H1 (cell line): ENCODE measurements around the gene CAPN8. TPM values are rescaled to one million over a fixed set of nuclear protein-coding genes. Genes with fewer than 3 reads are reported as not detected.

ENCODE experiments used
- CTCF ChIA-PET: fragments of 300-600 bp; sonication (Branson Sonifier 250); formaldehyde crosslinking; loops from one replicate; lab custom pipeline; 2021; ENCODE audit not compliant: partially characterized antibody; lab: Charles Lee
- POLR2A ChIA-PET: fragments of 300-600 bp; sonication (Branson Sonifier 250); formaldehyde crosslinking; loops from one replicate; lab custom pipeline; 2021; ENCODE audit warnings: inconsistent platforms; ENCODE audit not compliant: partially characterized antibody; lab: Charles Lee
- DNase-seq, 2 experiments: peaks; one replicate each; pipeline versions ENCODE4 v3.0.0 to v3.0.0-alpha.2; 2010 to 2022; ENCODE audit warnings: low spot score in 2 of 2, low read depth in 1 of 2, mixed read lengths in 1 of 2
- FAIRE-seq: peaks from 2 replicates; lab custom pipeline; 2011; peaks lifted over from hg19 to GRCh38; lab: Jason Lieb, UNC
- H2AFZ ChIP-seq: 2 replicates; pipeline ENCODE4 v1.8.1; 2012; ENCODE audit warnings: low read length, inconsistent platforms
- H2AK5ac ChIP-seq: 2 replicates; pipeline ENCODE4 v1.6.1; 2013; ENCODE audit warnings: low read depth, low read length
- H2BK120ac ChIP-seq: replicated peaks from 2 replicates; pipeline ENCODE3; 2013; ENCODE audit warnings: low read depth, low read length, inconsistent platforms
- H2BK12ac ChIP-seq: 2 replicates; pipeline ENCODE4 v1.6.1; 2013; ENCODE audit warnings: low read depth, low read length
- H2BK15ac ChIP-seq: 2 replicates; pipeline ENCODE4 v1.6.1; 2013; ENCODE audit warnings: low read length
- H2BK20ac ChIP-seq: 2 replicates; pipeline ENCODE4 v1.6.1; 2013; ENCODE audit warnings: low read length
- H2BK5ac ChIP-seq: 2 replicates; pipeline ENCODE4 v1.6.1; 2013; ENCODE audit warnings: low read depth, low read length
- H3K14ac ChIP-seq: 2 replicates; pipeline ENCODE4 v1.6.1; 2013; ENCODE audit warnings: inconsistent platforms; ENCODE audit not compliant: insufficient read length
- H3K18ac ChIP-seq: 2 replicates; pipeline ENCODE4 v1.6.1; 2013; ENCODE audit warnings: low read length; ENCODE audit errors: extremely low read depth
- H3K23ac ChIP-seq: 2 replicates; pipeline ENCODE4 v1.6.1; 2013; ENCODE audit warnings: inconsistent platforms; ENCODE audit not compliant: insufficient read length
- H3K23me2 ChIP-seq: 2 replicates; pipeline ENCODE4 v1.6.1; 2013; ENCODE audit warnings: low read depth, low read length
- H3K27ac ChIP-seq: 2 replicates; pipeline ENCODE4 v1.6.1; 2011; ENCODE audit warnings: low read depth, low read length, inconsistent platforms
- H3K27me3 ChIP-seq, 4 experiments: replicated peaks in 1 of 4; 1 replicate in 1 of 4; 2 replicates in 3 of 4; pipeline versions ENCODE4 v1.6.1 to v1.8.1; 2011 to 2013; ENCODE audit warnings: low read length in 3 of 4, mild to moderate bottlenecking in 3 of 4, inconsistent platforms in 2 of 4, mixed read lengths in 2 of 4, moderate library complexity in 1 of 4; ENCODE audit not compliant: control insufficient read depth in 3 of 4, insufficient read depth in 3 of 4; ENCODE audit errors: extremely low read depth in 1 of 4
- H3K36me3 ChIP-seq, 4 experiments: 2 replicates each; pipeline versions ENCODE4 v1.6.1 to v1.8.1; 2011 to 2013; ENCODE audit warnings: mild to moderate bottlenecking in 4 of 4, low read length in 3 of 4, moderate library complexity in 2 of 4, control low read depth in 1 of 4, inconsistent platforms in 1 of 4; ENCODE audit not compliant: insufficient read depth in 4 of 4, control insufficient read depth in 2 of 4
- H3K4ac ChIP-seq: replicated peaks from 2 replicates; pipeline ENCODE3; 2013; ENCODE audit warnings: low read length, low read depth, mixed read lengths, inconsistent platforms; ENCODE audit not compliant: insufficient read length
- H3K4me1 ChIP-seq, 4 experiments: replicated peaks in 1 of 4; 1 replicate in 1 of 4; 2 replicates in 3 of 4; pipeline versions ENCODE4 v1.6.1 to v1.8.1; 2011 to 2013; ENCODE audit warnings: low read length in 3 of 4, inconsistent platforms in 2 of 4, mixed read lengths in 1 of 4; ENCODE audit not compliant: insufficient read depth in 4 of 4, control insufficient read depth in 3 of 4
- H3K4me2 ChIP-seq, 2 experiments: 2 replicates each; pipeline versions ENCODE4 v1.6.1 to v1.8.1; 2011 to 2013; ENCODE audit warnings: low read depth in 2 of 2, low read length in 2 of 2, control low read depth in 1 of 2, inconsistent platforms in 1 of 2, mild to moderate bottlenecking in 1 of 2; ENCODE audit not compliant: insufficient read depth in 1 of 2
- H3K4me3 ChIP-seq, 4 experiments: fragments of 200-600, 300-600 bp in 1 of 4; sonication (generic), shearing (Covaris generic), sonication (Bioruptor Twin) in 1 of 4; 2 replicates each; pipeline versions ENCODE4 v1.5.1 to v1.8.1; 2011 to 2016; ENCODE audit warnings: low read length in 4 of 4, low read depth in 3 of 4, control low read depth in 2 of 4, inconsistent platforms in 2 of 4, mild to moderate bottlenecking in 2 of 4, mixed read lengths in 1 of 4, moderate library complexity in 1 of 4; ENCODE audit not compliant: insufficient read depth in 2 of 4; ENCODE audit errors: extremely low read depth in 1 of 4
- H3K56ac ChIP-seq: replicated peaks from 2 replicates; pipeline ENCODE3; 2013; ENCODE audit warnings: low read depth, mild to moderate bottlenecking, mixed read lengths, low read length, inconsistent platforms; ENCODE audit not compliant: insufficient read length
- H3K79me1 ChIP-seq: 2 replicates; pipeline ENCODE4 v1.6.1; 2013; ENCODE audit warnings: low read depth, low read length, control low read depth
- H3K79me2 ChIP-seq, 2 experiments: 2 replicates each; pipeline versions ENCODE4 v1.6.1 to v1.8.1; 2012 to 2013; ENCODE audit warnings: low read length in 2 of 2, mild to moderate bottlenecking in 2 of 2, inconsistent platforms in 1 of 2; ENCODE audit not compliant: insufficient read depth in 2 of 2, control insufficient read depth in 1 of 2
- H3K9ac ChIP-seq, 4 experiments: replicated peaks in 1 of 4; 1 replicate in 1 of 4; 2 replicates in 3 of 4; pipeline versions ENCODE4 v1.6.1 to v1.8.1; 2011 to 2013; ENCODE audit warnings: low read depth in 3 of 4, low read length in 3 of 4, control low read depth in 2 of 4, mild to moderate bottlenecking in 2 of 4, moderate library complexity in 2 of 4, inconsistent platforms in 1 of 4; ENCODE audit errors: extremely low read depth in 1 of 4
- H3K9me3 ChIP-seq, 2 experiments: 2 replicates each; pipeline versions ENCODE4 v1.6.1 to v1.8.1; 2012 to 2013; ENCODE audit warnings: mild to moderate bottlenecking in 2 of 2, moderate library complexity in 2 of 2, control low read depth in 1 of 2, inconsistent platforms in 1 of 2, low read depth in 1 of 2, low read length in 1 of 2, mixed read lengths in 1 of 2; ENCODE audit not compliant: insufficient read depth in 2 of 2
- H4K20me1 ChIP-seq, 2 experiments: replicated peaks in 1 of 2; 2 replicates each; pipeline versions ENCODE3 to v1.8.1; 2011 to 2013; ENCODE audit warnings: inconsistent platforms in 2 of 2, low read length in 2 of 2, mild to moderate bottlenecking in 1 of 2; ENCODE audit not compliant: insufficient read depth in 2 of 2, control insufficient read depth in 1 of 2
- H4K5ac ChIP-seq: 2 replicates; pipeline ENCODE4 v1.6.1; 2013; ENCODE audit warnings: low read length, low read depth, mixed read lengths, inconsistent platforms; ENCODE audit not compliant: insufficient read length
- H4K8ac ChIP-seq: 2 replicates; pipeline ENCODE4 v1.8.0; 2013; ENCODE audit warnings: mild to moderate bottlenecking, moderate library complexity, low read length, inconsistent platforms; ENCODE audit not compliant: insufficient read depth; ENCODE audit errors: extremely low read depth
- H4K91ac ChIP-seq: replicated peaks from 2 replicates; pipeline ENCODE3; 2013; ENCODE audit warnings: low read length, mixed read lengths, inconsistent platforms; ENCODE audit not compliant: insufficient read length
- HDAC6 ChIP-seq: IDR thresholded peaks from one replicate; pipeline ENCODE4 v1.7.1; 2012; ENCODE audit warnings: low read depth, mild to moderate bottlenecking, inconsistent platforms, low read length, moderate library complexity
- KDM5A ChIP-seq: fragments of 200-600 bp; IDR thresholded peaks from 2 replicates; pipeline ENCODE4 v1.7.1; 2012; ENCODE audit warnings: mild to moderate bottlenecking, low read length, inconsistent platforms, mixed read lengths
- RNF2 ChIP-seq: fragments of 200-900, 300-1000 bp; sonication (generic); IDR thresholded peaks from 2 replicates; pipeline ENCODE4 v1.7.1; 2016; ENCODE audit warnings: borderline replicate concordance, low read depth, mild to moderate bottlenecking, antibody characterized with exemption, low read length; ENCODE audit not compliant: poor library complexity, severe bottlenecking; ENCODE audit errors: missing control alignments
- RXRA ChIP-seq: IDR thresholded peaks from 2 replicates; pipeline ENCODE4 v1.6.1; 2011; ENCODE audit warnings: low read depth, mild to moderate bottlenecking, low read length, moderate library complexity; ENCODE audit not compliant: insufficient read depth
- WGBS, 2 experiments: shearing (Covaris generic) in 1 of 2; methylation state at CpG; one replicate each; pipeline versions ENCODE4 v1.1.6 to v1.1.7; 2013 to 2015; ENCODE audit warnings: low lambda C conversion rate in 2 of 2, mixed read lengths in 2 of 2, inconsistent platforms in 1 of 2, low coverage in 1 of 2, missing lambda C conversion rate in 1 of 2; ENCODE audit not compliant: insufficient replicate concordance in 2 of 2, insufficient coverage in 1 of 2, insufficient read length in 1 of 2; ENCODE audit errors: extremely low coverage in 1 of 2, missing lambda C conversion rate in 1 of 2; 5-methylcytosine and 5-hydroxymethylcytosine counted together
- polyA plus RNA-seq, 7 experiments: library from polyadenylated mRNA; depleted of rRNA in 3 of 7; stranded (reverse) in 5 of 7; unstranded in 2 of 7; fragments of >200 nt in 5 of 7; fragments of 200-250 nt in 2 of 7; gene quantifications; 1 replicate in 5 of 7; 2 replicates in 1 of 7; 4 replicates in 1 of 7; pipeline versions ENCODE4 v1.2.1 to v1.2.3, GENCODE V29; 2011 to 2013; ENCODE audit warnings: missing spikeins in 2 of 7, mixed read lengths in 2 of 7
- total RNA-seq: library from RNA; stranded (reverse); fragmentation: NEBNext Ultra II Directional; extraction: Animal tissue kit (Norgen Biotek cat#: 25700); gene quantifications from 2 replicates; pipeline ENCODE4 v1.2.1, GENCODE V29; 2021
- TF ChIP-seq, protein P1 (sequence below): IDR thresholded peaks from 2 replicates; pipeline ENCODE4 v1.6.1; 2011; ENCODE audit warnings: low read length, improper control_type of control experiment
- TF ChIP-seq, protein P2 (sequence below), 3 experiments: IDR thresholded peaks; 1 replicate in 2 of 3; 2 replicates in 1 of 3; pipeline versions ENCODE4 v1.5.1 to v1.6.1; 2011; ENCODE audit warnings: low read length in 3 of 3, mild to moderate bottlenecking in 3 of 3, inconsistent platforms in 2 of 3, low read depth in 1 of 3, moderate library complexity in 1 of 3; ENCODE audit not compliant: insufficient read depth in 1 of 3; ENCODE audit errors: control extremely low read depth in 1 of 3
- TF ChIP-seq, protein P3 (sequence below): IDR thresholded peaks from 2 replicates; pipeline ENCODE4 v1.6.1; 2012; ENCODE audit warnings: low read length, inconsistent platforms

CAPN8 gene
- total and polyA plus RNA-seq, 2 of the 8 experiments (the other 6 are each of a cell fraction or from before 2014, with no cell fraction given) = 0.20 to 0.26 TPM

DNA sequence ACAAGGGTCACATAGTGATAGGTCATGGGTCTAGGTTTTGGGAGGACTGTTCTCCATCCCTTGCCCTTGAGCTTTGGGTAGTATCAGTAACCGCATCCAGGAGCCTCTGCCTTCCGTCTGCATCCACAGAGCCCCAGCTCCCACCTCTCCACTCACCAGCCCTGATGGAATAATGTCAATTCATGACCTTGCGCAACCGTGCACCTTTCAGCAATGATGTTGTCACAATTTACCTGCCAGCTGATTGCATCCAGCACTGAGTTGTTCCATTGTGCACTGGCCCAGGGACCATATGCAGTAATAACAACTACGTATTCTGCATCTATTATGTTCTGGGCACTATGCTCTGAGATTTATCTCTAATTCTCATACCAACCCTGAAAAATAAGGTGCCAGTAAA, 1.4 kb downstream of the CAPN8 start:
- no peak overlapping the region for H3K56ac ChIP-seq
- no peaks in the 10 kb centered on the region for H3K79me2 ChIP-seq
- H3K4me2 ChIP-seq = no peak overlapping the region
- H3K14ac ChIP-seq = no peak overlapping the region
- H2BK120ac ChIP-seq = no peak overlapping the region
- no peaks in the 10 kb centered on the region for H3K27me3 ChIP-seq
- H2BK12ac ChIP-seq = no peak overlapping the region
- no peak overlapping the region for H3K4ac ChIP-seq
- no peak overlapping the region for H4K91ac ChIP-seq
- no peaks in the 10 kb centered on the region for H3K36me3 ChIP-seq
- H3K27ac ChIP-seq = no peak overlapping the region
- DNase-seq (no peak), FAIRE-seq (no peak)
- ChIA-PET CTCF (interaction anchor here (0.6 to 4.5 kb wide), 10 partner anchors 9 to 530 kb away, joined by 3 to 17 read pairs (median 6); no protein-coding TSS in a partner anchor), POLR2A (no interaction called here)
- H3K4me1 ChIP-seq = no peaks in the 10 kb centered on the region
- no peaks in the 10 kb centered on the region for H3K23me2 ChIP-seq
- H2AFZ ChIP-seq = no peak overlapping the region
- no peaks in the 10 kb centered on the region for H4K20me1 ChIP-seq
- H3K79me1 ChIP-seq = no peaks in the 10 kb centered on the region
- no peak overlapping the region for H2BK15ac ChIP-seq
- no peak overlapping the region for H2BK5ac ChIP-seq
- WGBS, 2 experiments = 72% methylated on average over 5 of the region's 5 CpGs; no CpG with 5 or more reads in 1 of the 2 experiments
- H4K8ac ChIP-seq = no peak overlapping the region
- no peak overlapping the region for H3K23ac ChIP-seq
- no peak overlapping the region for H2BK20ac ChIP-seq
- no peak overlapping the region for H2AK5ac ChIP-seq
- no peak overlapping the region for H3K18ac ChIP-seq
- H3K9me3 ChIP-seq = no peaks in the 10 kb centered on the region
- no peak overlapping the region for H3K9ac ChIP-seq
- H4K5ac ChIP-seq = no peak overlapping the region
- H3K4me3 ChIP-seq = no peak overlapping the region
- TF ChIP-seq KDM5A (no peak), RXRA (no peak), HDAC6 (no peak), RNF2 (no peak)
- TF ChIP-seq, protein P1, sequence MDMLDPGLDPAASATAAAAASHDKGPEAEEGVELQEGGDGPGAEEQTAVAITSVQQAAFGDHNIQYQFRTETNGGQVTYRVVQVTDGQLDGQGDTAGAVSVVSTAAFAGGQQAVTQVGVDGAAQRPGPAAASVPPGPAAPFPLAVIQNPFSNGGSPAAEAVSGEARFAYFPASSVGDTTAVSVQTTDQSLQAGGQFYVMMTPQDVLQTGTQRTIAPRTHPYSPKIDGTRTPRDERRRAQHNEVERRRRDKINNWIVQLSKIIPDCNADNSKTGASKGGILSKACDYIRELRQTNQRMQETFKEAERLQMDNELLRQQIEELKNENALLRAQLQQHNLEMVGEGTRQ = no peak
- TF ChIP-seq, protein P2, sequence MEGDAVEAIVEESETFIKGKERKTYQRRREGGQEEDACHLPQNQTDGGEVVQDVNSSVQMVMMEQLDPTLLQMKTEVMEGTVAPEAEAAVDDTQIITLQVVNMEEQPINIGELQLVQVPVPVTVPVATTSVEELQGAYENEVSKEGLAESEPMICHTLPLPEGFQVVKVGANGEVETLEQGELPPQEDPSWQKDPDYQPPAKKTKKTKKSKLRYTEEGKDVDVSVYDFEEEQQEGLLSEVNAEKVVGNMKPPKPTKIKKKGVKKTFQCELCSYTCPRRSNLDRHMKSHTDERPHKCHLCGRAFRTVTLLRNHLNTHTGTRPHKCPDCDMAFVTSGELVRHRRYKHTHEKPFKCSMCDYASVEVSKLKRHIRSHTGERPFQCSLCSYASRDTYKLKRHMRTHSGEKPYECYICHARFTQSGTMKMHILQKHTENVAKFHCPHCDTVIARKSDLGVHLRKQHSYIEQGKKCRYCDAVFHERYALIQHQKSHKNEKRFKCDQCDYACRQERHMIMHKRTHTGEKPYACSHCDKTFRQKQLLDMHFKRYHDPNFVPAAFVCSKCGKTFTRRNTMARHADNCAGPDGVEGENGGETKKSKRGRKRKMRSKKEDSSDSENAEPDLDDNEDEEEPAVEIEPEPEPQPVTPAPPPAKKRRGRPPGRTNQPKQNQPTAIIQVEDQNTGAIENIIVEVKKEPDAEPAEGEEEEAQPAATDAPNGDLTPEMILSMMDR (IDR thresholded peaks at IDR 0.05; ENCODE audit: control extremely low read depth in 1 of 3, insufficient read depth in 1 of 3, low read depth in 1 of 3, low read length in 3 of 3) = no peak
- TF ChIP-seq, protein P3, sequence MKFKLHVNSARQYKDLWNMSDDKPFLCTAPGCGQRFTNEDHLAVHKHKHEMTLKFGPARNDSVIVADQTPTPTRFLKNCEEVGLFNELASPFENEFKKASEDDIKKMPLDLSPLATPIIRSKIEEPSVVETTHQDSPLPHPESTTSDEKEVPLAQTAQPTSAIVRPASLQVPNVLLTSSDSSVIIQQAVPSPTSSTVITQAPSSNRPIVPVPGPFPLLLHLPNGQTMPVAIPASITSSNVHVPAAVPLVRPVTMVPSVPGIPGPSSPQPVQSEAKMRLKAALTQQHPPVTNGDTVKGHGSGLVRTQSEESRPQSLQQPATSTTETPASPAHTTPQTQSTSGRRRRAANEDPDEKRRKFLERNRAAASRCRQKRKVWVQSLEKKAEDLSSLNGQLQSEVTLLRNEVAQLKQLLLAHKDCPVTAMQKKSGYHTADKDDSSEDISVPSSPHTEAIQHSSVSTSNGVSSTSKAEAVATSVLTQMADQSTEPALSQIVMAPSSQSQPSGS = no peak
